Colon (tissue), 2 donors: Measurements from ENCODE around the gene YTHDC2.
"Not testable (repeated sequence)": the region's sequence is repeated elsewhere in the genome, so short reads cannot be mapped to it uniquely, and the experiment has no call there.

Experiments
- FAIRE-seq: peaks from 2 replicates; lab custom pipeline; 2012; peaks lifted over from hg19 to GRCh38; lab: Jason Lieb, UNC
- donor health status: control.
- donor health status: control.

The YTHDC2 gene

GRCh38 chr5:113603246-113603645, 89.8 kb downstream of the YTHDC2 start:
- FAIRE-seq: not testable (repeated sequence)

GRCh38 chr5:113606298-113607134, 93.0 kb downstream of the YTHDC2 start:
- no peak for FAIRE-seq

GRCh38 chr5:113607361-113607760, 93.9 kb downstream of the YTHDC2 start:
- FAIRE-seq: no peak

- FAIRE-seq: no peak
Observed at GRCh38 chr5:113608113-113608596, 94.7 kb downstream of the YTHDC2 start.

GRCh38 chr5:113612060-113612496, 98.6 kb downstream of the YTHDC2 start:
- no peak for FAIRE-seq

- FAIRE-seq: no peak
Observed at GRCh38 chr5:113614191-113614590, 100.7 kb downstream of the YTHDC2 start.

- FAIRE-seq: no peak
Observed at GRCh38 chr5:113615708-113616107, 102.2 kb downstream of the YTHDC2 start.

GRCh38 chr5:113617191-113617796, 103.8 kb downstream of the YTHDC2 start:
- FAIRE-seq: no peak

- FAIRE-seq: no peak
Observed at GRCh38 chr5:113632996-113633395, 119.5 kb downstream of the YTHDC2 start.

- no peak for FAIRE-seq
Observed at GRCh38 chr5:113634957-113635356, 121.5 kb downstream of the YTHDC2 start.

- FAIRE-seq: no peak
Observed at GRCh38 chr5:113641715-113642114, 128.2 kb downstream of the YTHDC2 start.
